Measurements from ENCODE around the gene SLC6A18. TPM values are rescaled to one million over a fixed set of nuclear protein-coding genes. Genes with fewer than 3 reads are reported as not detected.
A peak's percentile ranks its signal among the peaks of the same experiment; 100 is the strongest.

SLC6A18 gene
- total RNA-seq, 1 donor from 2014 or later: not detected

GRCh38 chr5:1293416-1294205 lies 68.4 kb downstream of the SLC6A18 start:
- DNase-seq: no peak

DNA sequence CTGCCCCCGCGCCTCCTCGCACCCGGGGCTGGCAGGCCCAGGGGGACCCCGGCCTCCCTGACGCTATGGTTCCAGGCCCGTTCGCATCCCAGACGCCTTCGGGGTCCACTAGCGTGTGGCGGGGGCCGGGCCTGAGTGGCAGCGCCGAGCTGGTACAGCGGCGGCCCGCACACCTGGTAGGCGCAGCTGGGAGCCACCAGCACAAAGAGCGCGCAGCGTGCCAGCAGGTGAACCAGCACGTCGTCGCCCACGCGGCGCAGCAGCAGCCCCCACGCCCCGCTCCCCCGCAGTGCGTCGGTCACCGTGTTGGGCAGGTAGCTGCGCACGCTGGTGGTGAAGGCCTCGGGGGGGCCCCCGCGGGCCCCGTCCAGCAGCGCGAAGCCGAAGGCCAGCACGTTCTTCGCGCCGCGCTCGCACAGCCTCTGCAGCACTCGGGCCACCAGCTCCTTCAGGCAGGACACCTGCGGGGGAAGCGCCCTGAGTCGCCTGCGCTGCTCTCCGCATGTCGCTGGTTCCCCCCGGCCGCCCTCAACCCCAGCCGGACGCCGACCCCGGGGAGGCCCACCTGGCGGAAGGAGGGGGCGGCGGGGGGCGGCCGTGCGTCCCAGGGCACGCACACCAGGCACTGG lies 69.1 kb downstream of the SLC6A18 start:
- DNase-seq: no peak

- DNase-seq: peak; percentile 46
Measured at GRCh38 chr5:1294835-1295649, 69.9 kb downstream of the SLC6A18 start, which contains the start of gene TERT. TSS of gene TERT (minus strand) at chr5:1295068. CDS start at chr5:1294989, 79 bp downstream.

GRCh38 chr5:1295650-1296037 lies 70.5 kb downstream of the SLC6A18 start:
- DNase-seq: no peak

Other genes starting within 250 kb of the SLC6A18 start
- gene NKD2, start 216.6 kb upstream of the SLC6A18 start, total RNA-seq: 7.3 TPM
- gene SLC12A7, start 113.3 kb upstream of the SLC6A18 start, total RNA-seq: 25.2 TPM
- gene SLC6A19, start 23.8 kb upstream of the SLC6A18 start, total RNA-seq: not detected
- 0.21 TPM for gene TERT, start 69.7 kb downstream of the SLC6A18 start, total RNA-seq
- 85.3 TPM for gene CLPTM1L, start 119.7 kb downstream of the SLC6A18 start, total RNA-seq
- 0.10 TPM for gene SLC6A3, start 220.1 kb downstream of the SLC6A18 start, total RNA-seq

All from tongue (tissue), 2 donors.